Measurements from ENCODE around the gene FOXI1.

FOXI1 gene

GRCh38 chr5:170151097-170151831 is 45.6 kb downstream of the FOXI1 start:
- no peak for DNase-seq (ENCODE audit: low spot score)

GRCh38 chr5:170152767-170153166 is 47.1 kb downstream of the FOXI1 start:
- no peak for DNase-seq (ENCODE audit: low spot score)

- no peak for DNase-seq (ENCODE audit: low spot score)
Measured at GRCh38 chr5:170154297-170154696, 48.6 kb downstream of the FOXI1 start.

- no peak for DNase-seq (ENCODE audit: low spot score)
Measured at GRCh38 chr5:170154744-170155143, 49.0 kb downstream of the FOXI1 start.

- DNase-seq (ENCODE audit: low spot score): no peak
Measured at GRCh38 chr5:170155771-170156170, 50.1 kb downstream of the FOXI1 start.

- DNase-seq (ENCODE audit: low spot score): no peak
Measured at GRCh38 chr5:170159101-170159698, 53.5 kb downstream of the FOXI1 start.

Data from CD4-positive, alpha-beta T cell treated with Interleukin-2 at 100 ng/mL for 4 hours (primary cell).